NCI-H774 (cell line): ENCODE measurements around the gene VSX2.
"Not testable (repeated sequence)": the region's sequence is repeated elsewhere in the genome, so short reads cannot be mapped to it uniquely, and the experiment has no call there.

Source experiments
- DNase-seq: peaks from one replicate; lab custom pipeline; 2025; lab: John Stamatoyannopoulos, UW

The VSX2 gene

GRCh38 chr14:74260525-74261233 lies 21.4 kb downstream of the VSX2 start:
- DNase-seq, result no peak

- no peak for DNase-seq
Measured at GRCh38 chr14:74261288-74261687, 22.0 kb downstream of the VSX2 start.

GRCh38 chr14:74262076-74262475 lies 22.8 kb downstream of the VSX2 start:
- no peak for DNase-seq

GRCh38 chr14:74263181-74263580 lies 23.9 kb downstream of the VSX2 start:
- no peak for DNase-seq

- no peak for DNase-seq
Measured at GRCh38 chr14:74263921-74264320, 24.7 kb downstream of the VSX2 start.

GRCh38 chr14:74265301-74265965 lies 26.2 kb downstream of the VSX2 start:
- DNase-seq, result no peak

- no peak for DNase-seq
Measured at GRCh38 chr14:74267588-74267987, 28.3 kb downstream of the VSX2 start.

GRCh38 chr14:74270382-74271177 lies 31.3 kb downstream of the VSX2 start:
- not testable (repeated sequence) for DNase-seq

- DNase-seq, result no peak
Measured at GRCh38 chr14:74271365-74271764, 32.1 kb downstream of the VSX2 start.

- no peak for DNase-seq
Measured at GRCh38 chr14:74275241-74275841, 36.1 kb downstream of the VSX2 start.

GRCh38 chr14:74278080-74278479 lies 38.8 kb downstream of the VSX2 start:
- DNase-seq, result no peak

GRCh38 chr14:74281069-74281468 lies 41.8 kb downstream of the VSX2 start:
- no peak for DNase-seq

- DNase-seq, result no peak
Measured at GRCh38 chr14:74286736-74287135, 47.5 kb downstream of the VSX2 start.

- DNase-seq, result no peak
Measured at GRCh38 chr14:74289801-74290200, 50.6 kb downstream of the VSX2 start.

GRCh38 chr14:74290415-74290814 lies 51.2 kb downstream of the VSX2 start:
- no peak for DNase-seq

GRCh38 chr14:74292061-74292460 lies 52.8 kb downstream of the VSX2 start:
- DNase-seq, result no peak

GRCh38 chr14:74293606-74294005 lies 54.4 kb downstream of the VSX2 start:
- DNase-seq, result no peak

- no peak for DNase-seq
Measured at GRCh38 chr14:74296037-74296467, 56.8 kb downstream of the VSX2 start.

- DNase-seq, result no peak
Measured at GRCh38 chr14:74297986-74298385, 58.7 kb downstream of the VSX2 start.

- DNase-seq, result no peak
Measured at GRCh38 chr14:74299061-74299545, 59.9 kb downstream of the VSX2 start.

GRCh38 chr14:74301594-74302151 lies 62.4 kb downstream of the VSX2 start:
- DNase-seq, result no peak

- DNase-seq, result no peak
Measured at GRCh38 chr14:74302152-74302628, 62.9 kb downstream of the VSX2 start.
